Gastroesophageal sphincter (tissue), 4 donors: Measurements from ENCODE around the gene STPG4. TPM values are rescaled to one million over a fixed set of nuclear protein-coding genes. Genes with fewer than 3 reads are reported as not detected.

Experiments used
- ATAC-seq: fragments of 150-250 bp; one replicate; pipeline ENCODE4 v1.9.1; 2016; ENCODE audit warnings: mild to moderate bottlenecking, moderate library complexity
- H3K27ac ChIP-seq, 4 donors: fragments of 200-600 bp; sonication (generic) in 3 of 4; 1 replicate in 3 of 4; 2 replicates in 1 of 4; pipeline ENCODE4 v1.5.1; 2016 to 2019
- H3K27me3 ChIP-seq: fragments of 200-600 bp; sonication (generic); one replicate; pipeline ENCODE4 v1.5.1; 2019
- H3K36me3 ChIP-seq, 2 donors: fragments of 200-600 bp; sonication (generic); one replicate each; pipeline ENCODE4 v1.5.1; 2019; ENCODE audit warnings: control low read depth in 1 of 2
- H3K4me1 ChIP-seq, 3 donors: fragments of 200-600 bp; sonication (generic); 1 replicate in 2 of 3; 2 replicates in 1 of 3; pipeline ENCODE4 v1.5.1; 2016 to 2019; ENCODE audit warnings: control low read depth in 2 of 3
- H3K4me3 ChIP-seq, 2 donors: fragments of 200-600 bp; sonication (generic); one replicate each; pipeline ENCODE4 v1.5.1; 2019; ENCODE audit warnings: mild to moderate bottlenecking in 1 of 2, moderate library complexity in 1 of 2
- H3K9me3 ChIP-seq, 3 donors: fragments of 200-600 bp; sonication (generic); one replicate each; pipeline ENCODE4 v1.5.1; 2017 to 2019; ENCODE audit warnings: control low read depth in 2 of 3
- EP300 ChIP-seq: sonication (generic); formaldehyde crosslinking; IDR thresholded peaks from one replicate; pipeline ENCODE4 v1.6.1; 2017; ENCODE audit warnings: antibody characterized with exemption, mild to moderate bottlenecking
- POLR2A ChIP-seq, 2 donors: fragments of 450-650 bp; IDR thresholded peaks; one replicate each; pipeline ENCODE4 v1.6.1; 2017; ENCODE audit warnings: antibody characterized with exemption in 2 of 2, mild to moderate bottlenecking in 2 of 2, moderate library complexity in 1 of 2
- POLR2AphosphoS5 ChIP-seq: sonication (generic); formaldehyde crosslinking; IDR thresholded peaks from one replicate; pipeline ENCODE4 v1.6.1; 2017; ENCODE audit warnings: antibody characterized with exemption
- WGBS, 2 donors: methylation state at CpG; one replicate each; pipeline ENCODE4 v1.1.5; 2018; ENCODE audit warnings: low coverage in 1 of 2; 5-methylcytosine and 5-hydroxymethylcytosine counted together
- total RNA-seq, 4 donors: library from RNA; depleted of rRNA; stranded (reverse); fragments of >200 nt; gene quantifications; one replicate each; pipeline ENCODE4 v1.1.0, GENCODE V29; 2016
- TF ChIP-seq, protein P1 (sequence below), 4 experiments: fragments of 200-600 bp in 2 of 4; fragments of 450-650 bp in 2 of 4; sonication (generic) in 1 of 4; IDR thresholded peaks; one replicate each; pipeline ENCODE4 v1.5.1; 2017 to 2019; ENCODE audit warnings: antibody characterized with exemption in 4 of 4, mild to moderate bottlenecking in 2 of 4, moderate library complexity in 2 of 4

Gene STPG4
- total RNA-seq, 4 donors from 2014 or later = 0.23 to 0.67 TPM; not detected in 2

DNA sequence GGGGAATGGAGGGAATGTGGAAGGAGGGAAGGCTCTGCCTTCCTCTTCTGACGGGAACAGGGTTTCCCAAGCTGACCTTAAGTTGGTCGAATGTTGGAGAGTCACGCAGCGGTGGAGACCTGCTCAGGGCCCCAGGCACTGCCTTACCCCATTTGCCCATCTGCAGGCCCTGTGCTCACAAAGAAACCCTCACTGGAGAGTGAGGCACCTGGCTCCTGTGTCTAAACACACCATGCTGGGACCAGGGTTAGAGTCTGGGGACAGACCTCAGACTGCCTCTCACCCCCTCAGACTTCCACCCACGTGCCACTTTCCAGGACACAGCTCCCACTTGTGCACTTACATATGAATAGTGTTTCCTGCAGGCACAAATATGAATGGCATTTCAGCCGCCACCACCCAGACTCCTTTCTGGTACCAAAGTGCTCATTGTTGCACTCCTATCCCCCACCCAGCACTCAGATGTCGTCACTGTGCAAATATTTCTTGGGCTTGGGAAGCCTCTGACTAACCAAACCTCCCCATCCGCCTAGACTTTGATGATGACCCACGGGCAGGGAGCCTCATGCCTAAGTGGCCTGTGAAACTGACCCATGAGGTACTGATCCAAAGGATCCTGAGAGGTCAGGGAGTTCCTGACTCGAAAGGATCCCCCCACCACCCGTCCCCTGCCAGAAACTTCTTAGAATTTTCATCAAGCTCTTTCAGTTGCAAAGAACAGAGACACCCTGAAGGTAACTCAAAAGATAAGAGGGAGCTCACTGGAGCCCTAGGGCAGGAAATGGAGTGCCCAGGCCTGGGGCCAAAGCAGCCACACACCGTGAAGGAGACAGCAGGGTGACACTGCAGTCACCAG lies 78.3 kb downstream of the STPG4 start:
- no peak overlapping the region for H3K4me3 ChIP-seq
- peak; percentile 42 for TF ChIP-seq POLR2AphosphoS5
- no peak for TF ChIP-seq EP300
- no peak for TF ChIP-seq POLR2A (IDR thresholded peaks at IDR 0.05)
- TF ChIP-seq, protein P1, sequence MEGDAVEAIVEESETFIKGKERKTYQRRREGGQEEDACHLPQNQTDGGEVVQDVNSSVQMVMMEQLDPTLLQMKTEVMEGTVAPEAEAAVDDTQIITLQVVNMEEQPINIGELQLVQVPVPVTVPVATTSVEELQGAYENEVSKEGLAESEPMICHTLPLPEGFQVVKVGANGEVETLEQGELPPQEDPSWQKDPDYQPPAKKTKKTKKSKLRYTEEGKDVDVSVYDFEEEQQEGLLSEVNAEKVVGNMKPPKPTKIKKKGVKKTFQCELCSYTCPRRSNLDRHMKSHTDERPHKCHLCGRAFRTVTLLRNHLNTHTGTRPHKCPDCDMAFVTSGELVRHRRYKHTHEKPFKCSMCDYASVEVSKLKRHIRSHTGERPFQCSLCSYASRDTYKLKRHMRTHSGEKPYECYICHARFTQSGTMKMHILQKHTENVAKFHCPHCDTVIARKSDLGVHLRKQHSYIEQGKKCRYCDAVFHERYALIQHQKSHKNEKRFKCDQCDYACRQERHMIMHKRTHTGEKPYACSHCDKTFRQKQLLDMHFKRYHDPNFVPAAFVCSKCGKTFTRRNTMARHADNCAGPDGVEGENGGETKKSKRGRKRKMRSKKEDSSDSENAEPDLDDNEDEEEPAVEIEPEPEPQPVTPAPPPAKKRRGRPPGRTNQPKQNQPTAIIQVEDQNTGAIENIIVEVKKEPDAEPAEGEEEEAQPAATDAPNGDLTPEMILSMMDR (IDR thresholded peaks at IDR 0.05) = peak in 1 of 4 experiments; percentile 22
- WGBS, 2 donors = 18 to 56% methylated on average over 5 to 6 of the region's 12 CpGs
- peak; percentile 63 for ATAC-seq
- no peaks in the 10 kb centered on the region for H3K9me3 ChIP-seq
- no peaks in the 10 kb centered on the region for H3K27me3 ChIP-seq
- peaks cover 0 to 17% of the 10 kb centered on the region in 2 donors for H3K36me3 ChIP-seq
- H3K27ac ChIP-seq = peak overlapping the region; percentile 34 to 94 (median 83)
- H3K4me1 ChIP-seq = peaks cover 0 to 78% (median 48%) of the 10 kb centered on the region in 3 donors

DNA sequence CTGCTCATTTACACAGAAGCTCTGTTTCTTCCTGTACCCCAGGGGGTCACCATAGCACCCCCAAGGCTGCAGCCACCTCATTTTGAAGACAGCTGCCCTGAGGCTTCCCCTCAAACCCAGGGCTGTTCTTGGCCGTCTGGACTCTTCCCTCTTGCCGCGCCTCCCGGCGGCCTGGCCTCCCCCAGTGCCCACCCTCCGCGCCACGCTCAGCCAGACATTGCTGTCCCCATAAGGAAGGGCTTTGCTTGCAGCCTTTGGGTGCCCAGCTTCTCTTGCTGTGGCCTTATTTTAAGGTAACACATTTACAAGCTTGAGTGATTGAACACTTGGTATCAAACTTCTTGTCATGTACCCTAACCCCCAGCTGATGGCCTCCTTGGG lies 79.0 kb downstream of the STPG4 start:
- Histone ChIP-seq H3K27me3 (no peaks in the 10 kb centered on the region), H3K9me3 (no peaks in the 10 kb centered on the region), H3K36me3 (peaks cover 0 to 17% of the 10 kb centered on the region in 2 donors), H3K27ac (peak overlapping the region in 3 of 4 donors; percentile 83 to 94 (median 83)), H3K4me3 (no peak overlapping the region), H3K4me1 (peaks cover 0 to 85% (median 55%) of the 10 kb centered on the region in 3 donors)
- no peak for TF ChIP-seq POLR2A (IDR thresholded peaks at IDR 0.05)
- TF ChIP-seq, protein P1 (IDR thresholded peaks at IDR 0.05) = no peak
- no peak for TF ChIP-seq POLR2AphosphoS5
- no peak for TF ChIP-seq EP300
- 88 to 100% methylated on average over 2 to 8 of the region's 8 CpGs for WGBS, 2 donors
- no peak for ATAC-seq

DNA sequence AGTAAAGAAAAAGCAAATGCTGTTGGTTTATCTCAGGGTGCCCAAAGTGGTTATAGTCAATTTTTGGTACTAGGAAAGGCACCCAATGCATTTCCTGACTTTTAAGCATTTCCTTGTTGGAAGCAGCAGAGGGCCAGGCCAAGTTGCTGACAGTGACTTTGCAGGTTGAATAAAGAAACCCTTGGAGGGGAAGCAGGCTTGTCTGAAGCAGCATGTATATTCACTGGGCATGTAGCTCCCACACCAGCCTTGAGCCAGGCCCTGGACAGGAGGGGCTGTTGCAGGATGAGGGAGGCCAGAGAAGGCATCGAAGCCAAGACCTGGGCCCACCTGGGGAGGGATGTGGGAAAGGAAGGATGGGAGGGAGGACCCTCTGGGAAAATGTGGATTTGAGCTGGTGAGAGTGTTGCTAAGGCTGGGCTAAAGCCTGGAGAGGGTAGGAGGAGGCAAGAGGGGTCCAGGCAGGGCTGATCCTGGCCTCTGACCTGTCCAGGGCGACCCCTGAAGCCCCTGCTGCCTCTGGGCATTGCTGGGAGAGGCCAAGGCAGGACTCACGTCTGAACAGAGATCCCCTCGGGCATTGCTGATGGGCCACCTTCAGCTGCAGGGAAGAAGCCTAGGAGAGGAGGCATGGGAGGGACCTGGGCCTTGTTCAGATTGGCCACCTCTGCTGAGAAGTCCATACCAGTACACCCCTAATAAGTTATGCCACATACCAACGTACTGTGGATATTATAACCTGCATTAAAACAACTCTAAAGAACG lies 79.6 kb downstream of the STPG4 start:
- TF ChIP-seq POLR2A (IDR thresholded peaks at IDR 0.05) = no peak
- TF ChIP-seq POLR2AphosphoS5 = no peak
- no peak for TF ChIP-seq EP300
- TF ChIP-seq, protein P1 (IDR thresholded peaks at IDR 0.05) = no peak
- WGBS, 2 donors = 73 to 82% methylated on average over 3 to 4 of the region's 6 CpGs
- peak overlapping the region in 3 of 4 donors; percentile 83 to 94 (median 83) for H3K27ac ChIP-seq
- no peaks in the 10 kb centered on the region for H3K27me3 ChIP-seq
- peaks cover 0 to 17% of the 10 kb centered on the region in 2 donors for H3K36me3 ChIP-seq
- H3K4me1 ChIP-seq = peaks cover 0 to 86% (median 61%) of the 10 kb centered on the region in 3 donors
- ATAC-seq = no peak
- no peaks in the 10 kb centered on the region for H3K9me3 ChIP-seq
- H3K4me3 ChIP-seq = no peak overlapping the region

DNA sequence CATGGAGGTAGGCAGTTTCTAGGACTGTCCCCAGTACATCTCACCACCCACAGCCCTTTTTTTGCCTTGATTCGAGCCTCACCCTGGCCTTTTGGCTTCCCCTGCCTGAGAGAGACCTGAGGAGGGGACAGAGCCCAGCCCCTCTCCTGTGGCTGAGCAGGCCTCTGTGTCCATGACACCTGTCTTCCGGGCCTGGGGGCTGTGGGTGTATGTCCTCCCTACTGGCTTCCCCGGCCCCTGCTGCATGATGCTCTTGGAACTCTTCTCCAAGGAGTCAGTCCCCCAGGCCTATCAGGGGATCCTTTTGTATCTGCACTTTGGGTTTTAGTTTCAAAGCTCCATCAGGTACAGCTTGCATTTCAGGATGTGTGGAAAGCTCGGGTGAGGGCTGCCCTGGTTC lies 80.4 kb downstream of the STPG4 start:
- no peak for TF ChIP-seq POLR2AphosphoS5
- no peak for TF ChIP-seq POLR2A (IDR thresholded peaks at IDR 0.05)
- TF ChIP-seq EP300 = no peak
- TF ChIP-seq, protein P1 (IDR thresholded peaks at IDR 0.05) = no peak
- Histone ChIP-seq H3K36me3 (peaks cover 0 to 17% of the 10 kb centered on the region in 2 donors), H3K9me3 (no peaks in the 10 kb centered on the region), H3K27me3 (no peaks in the 10 kb centered on the region), H3K4me3 (no peak overlapping the region), H3K4me1 (peaks cover 5 to 86% (median 62%) of the 10 kb centered on the region in 3 donors), H3K27ac (peak overlapping the region in 3 of 4 donors; percentile 57 to 94 (median 83))
- ATAC-seq = no peak
- 83% methylated on average over 1 of the region's 4 CpGs; no CpG with 5 or more reads in 1 of the 2 donors for WGBS, 2 donors
